Measurements from ENCODE around the gene EPB41L2.

The EPB41L2 gene

GRCh38 chr6:131082335-131082734 lies 19.3 kb upstream of the EPB41L2 start:
- no peaks in the 10 kb centered on the region for H3K4me1 Mint-ChIP-seq
- no peak overlapping the region for H3K4me3 Mint-ChIP-seq
- peaks cover 22% of the 10 kb centered on the region for H3K9me3 Mint-ChIP-seq
- TF ChIP-seq, protein P1, sequence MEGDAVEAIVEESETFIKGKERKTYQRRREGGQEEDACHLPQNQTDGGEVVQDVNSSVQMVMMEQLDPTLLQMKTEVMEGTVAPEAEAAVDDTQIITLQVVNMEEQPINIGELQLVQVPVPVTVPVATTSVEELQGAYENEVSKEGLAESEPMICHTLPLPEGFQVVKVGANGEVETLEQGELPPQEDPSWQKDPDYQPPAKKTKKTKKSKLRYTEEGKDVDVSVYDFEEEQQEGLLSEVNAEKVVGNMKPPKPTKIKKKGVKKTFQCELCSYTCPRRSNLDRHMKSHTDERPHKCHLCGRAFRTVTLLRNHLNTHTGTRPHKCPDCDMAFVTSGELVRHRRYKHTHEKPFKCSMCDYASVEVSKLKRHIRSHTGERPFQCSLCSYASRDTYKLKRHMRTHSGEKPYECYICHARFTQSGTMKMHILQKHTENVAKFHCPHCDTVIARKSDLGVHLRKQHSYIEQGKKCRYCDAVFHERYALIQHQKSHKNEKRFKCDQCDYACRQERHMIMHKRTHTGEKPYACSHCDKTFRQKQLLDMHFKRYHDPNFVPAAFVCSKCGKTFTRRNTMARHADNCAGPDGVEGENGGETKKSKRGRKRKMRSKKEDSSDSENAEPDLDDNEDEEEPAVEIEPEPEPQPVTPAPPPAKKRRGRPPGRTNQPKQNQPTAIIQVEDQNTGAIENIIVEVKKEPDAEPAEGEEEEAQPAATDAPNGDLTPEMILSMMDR (IDR thresholded peaks at IDR 0.05) = no peak
- no peak overlapping the region for H3K27ac Mint-ChIP-seq
- no peak for DNase-seq
- H3K36me3 Mint-ChIP-seq (ENCODE audit: low read depth) = peaks cover 8% of the 10 kb centered on the region
- H3K27me3 Mint-ChIP-seq (ENCODE audit: low read depth, poor library complexity) = no peaks in the 10 kb centered on the region

- Mint-ChIP-seq H3K36me3 (ENCODE audit: low read depth) (no peaks in the 10 kb centered on the region), H3K9me3 (no peaks in the 10 kb centered on the region), H3K27ac (no peak overlapping the region), H3K4me3 (no peak overlapping the region), H3K4me1 (no peaks in the 10 kb centered on the region), H3K27me3 (ENCODE audit: low read depth, poor library complexity) (no peaks in the 10 kb centered on the region)
- DNase-seq = no peak
- TF ChIP-seq, protein P1 (IDR thresholded peaks at IDR 0.05) = no peak
Observed at GRCh38 chr6:131080084-131080483, 17.0 kb upstream of the EPB41L2 start.

GRCh38 chr6:131073577-131073976 lies 10.5 kb upstream of the EPB41L2 start:
- H3K36me3 Mint-ChIP-seq (ENCODE audit: low read depth) = no peaks in the 10 kb centered on the region
- DNase-seq = no peak
- H3K4me3 Mint-ChIP-seq = no peak overlapping the region

GRCh38 chr6:131070061-131070460 lies 7.0 kb upstream of the EPB41L2 start:
- H3K27ac Mint-ChIP-seq = no peak overlapping the region
- peaks cover 4% of the 10 kb centered on the region for H3K9me3 Mint-ChIP-seq
- H3K4me1 Mint-ChIP-seq = no peaks in the 10 kb centered on the region
- H3K4me3 Mint-ChIP-seq = no peak overlapping the region
- peaks cover 6% of the 10 kb centered on the region for H3K27me3 Mint-ChIP-seq (ENCODE audit: low read depth, poor library complexity)
- TF ChIP-seq, protein P1 (IDR thresholded peaks at IDR 0.05) = no peak
- H3K36me3 Mint-ChIP-seq (ENCODE audit: low read depth) = no peaks in the 10 kb centered on the region
- no peak for DNase-seq

More at GRCh38 chr6:131073577-131073976, 10.5 kb upstream of the EPB41L2 start:
- Mint-ChIP-seq H3K9me3 (peaks cover 4% of the 10 kb centered on the region), H3K27ac (no peak overlapping the region), H3K4me1 (no peaks in the 10 kb centered on the region), H3K27me3 (ENCODE audit: low read depth, poor library complexity) (no peaks in the 10 kb centered on the region)
- TF ChIP-seq, protein P1 (IDR thresholded peaks at IDR 0.05) = no peak

GRCh38 chr6:131068165-131068564 lies 5.1 kb upstream of the EPB41L2 start:
- H3K27ac Mint-ChIP-seq = no peak overlapping the region
- H3K9me3 Mint-ChIP-seq = no peaks in the 10 kb centered on the region
- H3K27me3 Mint-ChIP-seq (ENCODE audit: low read depth, poor library complexity) = peaks cover 11% of the 10 kb centered on the region
- H3K36me3 Mint-ChIP-seq (ENCODE audit: low read depth) = no peaks in the 10 kb centered on the region
- H3K4me3 Mint-ChIP-seq = no peak overlapping the region
- TF ChIP-seq, protein P1 (IDR thresholded peaks at IDR 0.05) = no peak
- peaks cover 9% of the 10 kb centered on the region for H3K4me1 Mint-ChIP-seq
- no peak for DNase-seq

- H3K27me3 Mint-ChIP-seq (ENCODE audit: low read depth, poor library complexity) = peaks cover 11% of the 10 kb centered on the region
- H3K36me3 Mint-ChIP-seq (ENCODE audit: low read depth) = no peaks in the 10 kb centered on the region
- no peak overlapping the region for H3K27ac Mint-ChIP-seq
- no peak overlapping the region for H3K4me3 Mint-ChIP-seq
- DNase-seq = no peak
- H3K9me3 Mint-ChIP-seq = no peaks in the 10 kb centered on the region
- peaks cover 9% of the 10 kb centered on the region for H3K4me1 Mint-ChIP-seq
- TF ChIP-seq, protein P1 (IDR thresholded peaks at IDR 0.05) = no peak
Observed at GRCh38 chr6:131067521-131067920, 4.5 kb upstream of the EPB41L2 start.

All from nephron progenitor cell (in vitro differentiated cells).